Brain microvascular endothelial cell (primary cell): Measurements from ENCODE around the gene CDKN3.
"Not testable (repeated sequence)": the region's sequence is repeated elsewhere in the genome, so short reads cannot be mapped to it uniquely, and the experiment has no call there.

Experiments used
- DNase-seq: peaks from one replicate; pipeline ENCODE4 v3.0.0-alpha.2; 2020
- H3K27ac ChIP-seq: fragments of 250-450 bp; sonication (Bioruptor Pico); 2 replicates; pipeline ENCODE4 v1.5.1; 2020; ENCODE audit warnings: mild to moderate bottlenecking, moderate library complexity
- H3K27me3 ChIP-seq: fragments of 250-450 bp; sonication (Bioruptor Pico); replicated peaks from 2 replicates; pipeline ENCODE4 v1.5.1; 2020; ENCODE audit warnings: mild to moderate bottlenecking
- H3K36me3 ChIP-seq: fragments of 250-450 bp; sonication (Bioruptor Pico); replicated peaks from 2 replicates; pipeline ENCODE4 v1.5.1; 2020; ENCODE audit warnings: mild to moderate bottlenecking
- H3K4me3 ChIP-seq: 2 replicates; pipeline ENCODE4 v1.5.1; 2011; ENCODE audit warnings: low read depth, mild to moderate bottlenecking, control low read depth, low read length, moderate library complexity
- in situ Hi-C: cut with HindIII; loops from 2 replicates; pipeline ENCODE4 v1.10.0; 2017; ENCODE audit warnings: low sequenced_read_pairs, low pct_ligation_motif_present
- TF ChIP-seq, protein P1 (sequence below): IDR thresholded peaks from 2 replicates; pipeline ENCODE4 v1.5.1; 2011; ENCODE audit warnings: low read depth, mild to moderate bottlenecking, moderate library complexity, low read length, control low read depth, inconsistent platforms; ENCODE audit errors: missing control alignments

Gene CDKN3

DNA sequence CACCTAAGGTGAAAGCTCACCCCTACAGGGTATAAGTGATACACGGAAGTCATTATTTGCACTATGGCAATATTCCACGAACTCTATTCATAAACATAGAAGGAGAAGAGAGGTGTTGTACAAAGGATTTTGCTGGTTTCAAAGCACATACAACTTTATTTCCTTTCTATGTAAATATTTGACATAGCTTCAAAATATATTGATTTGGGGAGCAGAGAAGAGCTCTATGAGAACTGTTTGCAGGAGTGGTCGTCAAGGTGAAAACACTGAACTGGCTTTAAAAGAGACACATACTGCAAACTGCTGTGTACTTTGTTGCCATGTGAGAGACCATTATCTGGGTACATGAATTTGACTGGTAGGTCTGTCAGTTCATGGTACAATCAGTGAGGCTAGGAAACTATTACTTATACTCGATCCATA lies 27.7 kb downstream of the CDKN3 start:
- in situ Hi-C loops, result no loop called here
- no peak overlapping the region for H3K27ac ChIP-seq
- peaks cover 29% of the 10 kb centered on the region for H3K36me3 ChIP-seq
- TF ChIP-seq, protein P1, sequence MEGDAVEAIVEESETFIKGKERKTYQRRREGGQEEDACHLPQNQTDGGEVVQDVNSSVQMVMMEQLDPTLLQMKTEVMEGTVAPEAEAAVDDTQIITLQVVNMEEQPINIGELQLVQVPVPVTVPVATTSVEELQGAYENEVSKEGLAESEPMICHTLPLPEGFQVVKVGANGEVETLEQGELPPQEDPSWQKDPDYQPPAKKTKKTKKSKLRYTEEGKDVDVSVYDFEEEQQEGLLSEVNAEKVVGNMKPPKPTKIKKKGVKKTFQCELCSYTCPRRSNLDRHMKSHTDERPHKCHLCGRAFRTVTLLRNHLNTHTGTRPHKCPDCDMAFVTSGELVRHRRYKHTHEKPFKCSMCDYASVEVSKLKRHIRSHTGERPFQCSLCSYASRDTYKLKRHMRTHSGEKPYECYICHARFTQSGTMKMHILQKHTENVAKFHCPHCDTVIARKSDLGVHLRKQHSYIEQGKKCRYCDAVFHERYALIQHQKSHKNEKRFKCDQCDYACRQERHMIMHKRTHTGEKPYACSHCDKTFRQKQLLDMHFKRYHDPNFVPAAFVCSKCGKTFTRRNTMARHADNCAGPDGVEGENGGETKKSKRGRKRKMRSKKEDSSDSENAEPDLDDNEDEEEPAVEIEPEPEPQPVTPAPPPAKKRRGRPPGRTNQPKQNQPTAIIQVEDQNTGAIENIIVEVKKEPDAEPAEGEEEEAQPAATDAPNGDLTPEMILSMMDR, result no peak
- DNase-seq, result no peak
- H3K4me3 ChIP-seq, result no peak overlapping the region
- no peaks in the 10 kb centered on the region for H3K27me3 ChIP-seq

DNA sequence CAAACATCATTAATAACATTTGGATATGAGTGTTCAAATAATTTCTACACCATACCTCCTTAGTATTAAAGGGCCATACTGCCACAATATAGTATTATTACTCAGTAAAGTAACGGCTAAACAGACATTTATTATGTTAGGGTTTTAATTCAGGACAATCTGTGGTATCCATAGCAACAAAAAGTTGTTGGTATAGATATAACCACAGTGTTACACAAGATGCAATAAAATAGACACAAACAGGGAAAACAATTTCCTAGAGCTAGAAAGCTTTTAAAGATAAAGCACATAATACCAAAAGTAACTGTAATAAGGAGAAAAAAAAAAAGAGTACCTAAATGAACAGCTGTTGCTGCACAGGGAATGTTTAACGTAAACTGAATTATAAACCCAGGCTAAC lies 28.3 kb downstream of the CDKN3 start:
- in situ Hi-C loops, result no loop called here
- TF ChIP-seq, protein P1, result no peak
- no peaks in the 10 kb centered on the region for H3K27me3 ChIP-seq
- H3K27ac ChIP-seq, result no peak overlapping the region
- no peak overlapping the region for H3K4me3 ChIP-seq
- peaks cover 32% of the 10 kb centered on the region for H3K36me3 ChIP-seq
- DNase-seq, result no peak

DNA sequence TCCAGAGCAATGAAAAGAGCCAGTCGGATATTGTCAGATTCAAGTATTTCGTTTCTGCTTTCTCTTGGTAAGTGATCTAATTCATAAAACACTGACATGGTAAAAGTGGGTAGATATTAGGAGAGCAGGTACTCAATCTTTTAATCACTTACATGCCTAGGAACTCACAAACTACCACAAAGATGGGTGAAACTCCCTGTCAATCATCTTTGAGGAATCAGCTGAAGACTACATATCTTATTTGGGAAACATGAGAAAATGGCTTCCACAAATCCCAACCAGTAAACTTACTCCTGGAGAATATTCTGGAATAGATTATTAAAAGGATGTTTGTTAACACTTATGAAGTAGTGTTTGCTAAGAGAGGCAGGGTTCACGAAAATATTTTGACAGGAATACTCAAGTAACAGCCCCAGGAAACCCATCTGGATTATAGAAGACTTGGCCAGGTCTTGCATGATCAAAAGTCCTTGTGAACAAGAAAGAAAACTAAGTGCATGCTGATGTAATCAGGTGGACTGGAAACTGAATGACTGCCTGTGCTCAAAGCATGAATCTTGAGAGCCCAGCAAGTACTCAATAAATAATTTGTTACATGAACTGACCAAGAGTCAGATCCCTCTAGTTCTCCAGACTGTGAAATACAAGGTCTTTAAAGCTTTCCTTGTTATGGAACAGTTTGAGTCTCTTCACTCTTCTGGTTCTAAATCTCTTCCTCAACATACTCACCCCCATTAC lies 28.9 kb downstream of the CDKN3 start:
- no peak for DNase-seq
- Histone ChIP-seq H3K27ac (no peak overlapping the region), H3K4me3 (no peak overlapping the region), H3K36me3 (peaks cover 32% of the 10 kb centered on the region), H3K27me3 (no peaks in the 10 kb centered on the region)
- in situ Hi-C loops, result no loop called here
- TF ChIP-seq, protein P1, result no peak

DNA sequence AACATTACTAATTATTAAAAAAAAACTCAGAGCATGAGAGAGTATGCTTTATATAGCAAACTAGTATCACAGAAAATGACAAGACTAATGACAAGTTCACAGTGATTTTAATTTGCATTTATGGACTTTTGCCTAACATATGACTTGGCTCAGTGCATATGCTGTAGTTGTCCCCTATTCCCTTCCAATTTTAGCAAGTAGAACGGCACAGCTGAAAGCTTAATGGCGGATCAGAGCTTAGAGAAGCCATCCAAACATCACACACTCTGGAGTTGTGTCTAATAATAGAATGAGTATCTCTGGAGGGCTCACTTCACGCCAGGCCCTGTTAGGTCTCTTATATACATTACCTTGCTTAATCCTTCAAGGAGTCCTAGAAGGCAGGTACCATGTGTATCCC lies 31.1 kb downstream of the CDKN3 start:
- H3K4me3 ChIP-seq, result no peak overlapping the region
- DNase-seq, result no peak
- TF ChIP-seq, protein P1, result no peak
- in situ Hi-C loops, result no loop called here
- peaks cover 36% of the 10 kb centered on the region for H3K36me3 ChIP-seq
- H3K27ac ChIP-seq, result no peak overlapping the region
- no peaks in the 10 kb centered on the region for H3K27me3 ChIP-seq

DNA sequence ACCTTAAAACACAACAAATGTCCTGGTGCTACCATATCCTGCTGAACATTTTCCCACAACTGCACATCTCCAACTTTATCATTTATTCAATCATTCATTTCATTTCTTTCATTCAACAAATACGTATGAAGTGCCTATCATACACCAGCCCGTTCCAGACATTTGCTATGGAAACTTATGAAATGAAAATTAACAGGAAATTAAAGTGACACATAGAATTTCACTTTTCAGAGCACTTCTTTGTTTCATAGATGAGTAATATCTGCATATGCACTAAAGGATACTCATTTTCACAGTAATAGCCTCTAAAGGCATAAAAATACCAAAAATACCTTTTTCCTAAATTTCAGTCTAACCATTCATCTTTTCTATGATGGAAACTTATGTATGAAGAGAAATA lies 31.7 kb downstream of the CDKN3 start:
- no peak for DNase-seq
- no peak overlapping the region for H3K4me3 ChIP-seq
- H3K27ac ChIP-seq, result no peak overlapping the region
- in situ Hi-C loops, result no loop called here
- TF ChIP-seq, protein P1, result no peak
- H3K36me3 ChIP-seq, result peaks cover 34% of the 10 kb centered on the region
- H3K27me3 ChIP-seq, result no peaks in the 10 kb centered on the region

DNA sequence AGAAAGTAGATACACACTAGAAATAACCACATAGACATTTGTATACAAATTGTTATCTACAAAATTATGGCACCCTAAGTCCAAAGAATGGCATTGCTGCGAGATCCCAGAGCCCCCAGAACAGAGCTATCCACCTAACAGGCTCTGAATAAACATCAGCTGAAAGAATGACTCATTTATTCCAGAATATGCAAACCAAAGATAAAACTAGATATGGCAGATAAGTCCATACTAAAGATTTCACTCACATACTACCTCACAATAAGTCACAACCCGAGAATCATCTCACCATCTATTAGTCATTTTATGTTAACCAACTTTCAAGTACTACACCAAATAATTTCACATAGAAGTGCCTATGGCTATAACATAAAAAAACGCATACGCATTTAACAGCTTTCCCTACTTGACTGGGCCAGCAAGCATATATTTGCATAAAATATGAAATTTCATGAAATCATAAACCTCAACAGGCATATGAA lies 38.7 kb downstream of the CDKN3 start:
- DNase-seq, result peak; percentile 53
- Histone ChIP-seq H3K36me3 (peaks cover 4% of the 10 kb centered on the region), H3K27ac (peak overlapping the region; percentile 69), H3K27me3 (no peaks in the 10 kb centered on the region), H3K4me3 (no peak overlapping the region)
- TF ChIP-seq, protein P1, result no peak
- in situ Hi-C loops, result no loop called here

DNA sequence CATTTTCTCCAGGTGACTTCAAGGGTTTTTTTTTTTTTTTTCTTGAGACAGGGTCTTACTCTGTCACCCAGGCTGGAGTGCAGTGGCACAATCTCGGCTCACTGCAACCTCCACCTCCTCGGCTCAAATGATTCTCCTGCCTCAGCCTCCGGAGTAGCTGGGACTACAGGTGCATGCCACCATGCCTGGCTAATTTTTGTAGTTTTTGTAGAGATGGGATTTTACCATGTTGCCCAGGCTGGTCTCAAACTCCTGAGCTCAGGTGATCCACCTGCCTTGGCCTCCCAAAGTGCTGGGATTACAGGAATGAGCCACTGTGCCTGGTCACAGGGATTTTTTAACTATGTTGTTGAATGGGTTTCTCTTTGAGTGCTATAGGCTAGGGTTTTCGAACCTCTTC lies 41.1 kb downstream of the CDKN3 start:
- H3K27ac ChIP-seq, H3K36me3 ChIP-seq, H3K4me3 ChIP-seq, H3K27me3 ChIP-seq, in situ Hi-C loops, DNase-seq: not testable (repeated sequence)
